ENCODE data around the gene IFI44L.

IFI44L gene

DNA sequence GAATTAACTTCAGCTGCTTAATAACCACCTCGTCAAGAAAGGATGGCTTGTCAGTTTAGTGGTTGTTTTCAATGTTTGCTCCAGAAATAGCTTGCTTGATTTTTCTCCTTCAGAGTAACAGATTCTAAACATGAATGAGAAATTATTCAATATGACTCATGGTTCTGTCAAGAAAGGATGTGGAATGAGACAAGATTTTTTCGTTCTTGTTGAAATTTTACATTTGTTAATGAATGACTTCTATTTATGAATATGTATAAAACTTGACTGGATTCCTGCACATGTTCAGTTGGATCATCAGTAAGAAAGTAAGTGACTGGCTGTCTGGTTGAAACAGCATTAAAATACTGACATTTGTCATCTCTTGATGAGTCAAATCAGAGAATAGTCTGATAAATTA is 67.7 kb downstream of the IFI44L start:
- DNase-seq (ENCODE audit: low spot score), result no peak

DNA sequence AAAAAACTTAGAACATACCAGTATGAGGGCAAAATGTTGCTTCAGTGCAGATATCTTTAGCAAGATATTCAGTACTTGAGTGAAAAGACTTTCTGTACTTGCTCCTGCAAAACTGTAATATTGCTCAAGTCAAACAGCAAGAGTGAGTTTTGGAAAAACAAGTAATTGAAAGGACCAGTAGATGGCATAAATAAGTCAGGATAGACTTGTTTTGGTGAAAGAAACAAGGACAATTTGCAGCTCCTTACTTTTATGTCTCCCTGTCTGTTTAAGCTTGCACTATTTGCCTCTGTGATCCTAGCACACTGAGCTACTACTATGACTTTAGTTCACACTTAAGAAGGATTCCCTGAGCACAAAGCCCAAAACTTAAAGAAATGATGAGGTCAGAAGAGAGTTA is 68.4 kb downstream of the IFI44L start:
- DNase-seq (ENCODE audit: low spot score), result peak; percentile 29

DNA sequence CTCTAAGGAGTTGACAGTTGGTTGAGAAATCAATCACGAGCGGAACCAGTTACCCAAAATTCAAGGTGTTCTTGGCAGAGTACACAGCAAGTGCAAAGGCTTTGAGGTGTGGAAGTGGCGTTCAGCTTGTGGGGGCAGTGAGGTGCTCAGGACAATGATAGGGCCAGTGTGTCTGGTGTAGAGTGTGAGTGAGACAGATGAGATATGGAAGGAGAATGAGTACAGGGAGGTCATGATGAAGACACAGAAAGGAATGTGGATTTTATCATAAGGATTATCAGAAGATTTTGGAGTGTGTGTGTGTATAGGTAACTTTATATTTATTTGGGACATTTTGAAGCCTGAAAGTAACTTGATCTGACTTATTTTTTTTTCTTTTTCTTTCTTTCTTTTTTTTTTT is 70.3 kb downstream of the IFI44L start:
- no peak for DNase-seq (ENCODE audit: low spot score)

DNA sequence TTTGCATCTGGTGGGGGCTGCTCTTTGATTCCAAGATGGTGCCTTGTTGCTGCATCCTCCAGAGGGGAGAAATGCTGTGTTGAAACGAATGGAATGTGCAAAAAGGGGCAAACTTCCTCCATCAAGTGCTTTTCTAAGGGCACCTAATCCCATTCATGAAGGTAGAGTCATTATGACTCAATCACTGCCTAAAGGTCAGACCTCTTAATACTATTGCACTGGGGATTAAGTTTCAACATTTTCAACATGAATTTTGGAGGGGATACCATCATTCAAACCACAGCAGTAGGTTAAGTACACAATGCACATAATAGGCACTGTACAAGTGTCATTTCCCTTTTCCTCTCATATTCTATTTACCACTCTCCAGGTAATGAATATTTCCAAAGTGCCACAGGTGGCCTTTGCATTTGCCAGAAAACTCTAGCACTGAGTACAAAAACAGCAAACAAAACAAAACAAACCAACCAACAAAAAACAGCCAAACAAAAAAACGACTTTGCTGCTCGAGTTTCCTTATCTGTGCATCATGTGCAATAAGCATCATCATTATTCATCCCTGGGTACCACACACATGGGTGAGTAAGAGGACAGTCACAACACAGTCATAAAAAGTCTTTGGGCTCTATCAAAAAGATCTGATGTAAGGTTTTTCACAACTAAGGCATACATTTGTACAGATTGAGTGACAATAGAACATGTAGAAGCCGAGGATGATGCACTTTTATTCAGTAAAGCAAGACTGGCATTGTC is 71.9 kb downstream of the IFI44L start:
- no peak for DNase-seq (ENCODE audit: low spot score)
